T-helper 2 cell treated with Interferon-gamma antibody and Interleukin-4, amounts not matched to agents 100 ng/mL and 5 ng/mL, for 36 hours (primary cell): Measurements from ENCODE around the gene IRAK1. TPM values are rescaled to one million over a fixed set of nuclear protein-coding genes. Genes with fewer than 3 reads are reported as not detected.

Source experiments
- intact Hi-C: fragments of 100-400 bp; cut with micrococcal nuclease; formaldehyde crosslinking; loops from one replicate; pipeline ENCODE4 v1.15.1; 2023
- total RNA-seq: library from RNA; stranded (reverse); gene quantifications from 2 replicates; pipeline ENCODE4 v1.2.3, GENCODE V29; 2022

Gene IRAK1
- total RNA-seq, 1 donor from 2014 or later, result 144 TPM

DNA sequence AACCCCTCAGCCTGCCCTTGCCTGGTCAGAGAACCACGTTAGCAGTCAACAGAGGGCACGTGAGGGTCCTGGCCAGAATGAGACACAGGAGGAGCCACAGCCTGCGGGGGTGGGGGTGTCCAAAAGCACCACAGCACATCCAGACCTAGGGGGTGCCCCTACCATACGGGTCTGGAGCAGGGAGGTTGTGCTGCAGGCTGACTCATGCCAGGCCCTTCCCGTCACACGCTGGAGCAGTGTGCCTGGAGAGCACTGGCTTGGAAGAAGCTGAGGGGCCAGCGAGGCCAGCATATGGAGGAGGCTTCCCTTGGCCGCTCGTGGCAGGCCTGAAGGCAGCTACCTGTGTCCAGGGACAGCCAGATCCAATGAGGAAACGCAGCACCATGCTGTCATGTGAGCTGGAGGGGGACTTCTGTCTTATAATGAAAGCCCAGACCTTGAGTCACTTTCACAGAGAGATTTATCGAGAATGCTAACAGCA is 1.5 kb upstream of the IRAK1 start:
- intact Hi-C loops, result loop anchor here (2.0 kb wide), 1 partner anchor 50 kb away; the partner anchor contains the start of gene HCFC1

DNA sequence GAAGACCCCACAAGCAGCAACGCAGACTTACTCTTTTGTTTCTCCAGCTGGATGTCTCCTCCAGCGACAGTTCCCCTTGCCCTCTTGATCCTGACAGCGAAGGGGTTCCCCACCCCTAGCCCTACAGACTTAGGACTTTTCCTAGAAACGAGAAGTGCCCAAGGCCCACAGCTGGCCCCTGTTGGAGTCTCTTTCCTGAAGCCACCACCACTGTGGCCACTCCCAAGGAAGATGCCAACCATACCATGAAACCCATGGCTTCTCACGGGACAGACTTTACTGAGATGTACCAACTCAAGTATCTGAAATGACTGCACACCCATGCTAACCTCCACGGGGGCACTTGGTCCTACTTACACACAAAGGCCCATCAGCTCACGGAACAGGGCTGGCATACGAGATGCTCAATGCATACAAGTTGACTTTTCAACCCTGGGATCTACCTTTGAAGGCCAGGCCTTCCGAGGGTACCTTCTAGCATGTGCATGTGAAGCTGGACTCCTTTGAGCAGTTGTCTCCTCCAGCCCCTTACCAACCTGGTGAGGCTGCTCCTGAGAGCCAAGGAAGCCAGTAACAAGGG is 924 bp upstream of the IRAK1 start:
- intact Hi-C loops, result loop anchor here (2.0 kb wide), 1 partner anchor 50 kb away; the partner anchor contains the start of gene HCFC1

DNA sequence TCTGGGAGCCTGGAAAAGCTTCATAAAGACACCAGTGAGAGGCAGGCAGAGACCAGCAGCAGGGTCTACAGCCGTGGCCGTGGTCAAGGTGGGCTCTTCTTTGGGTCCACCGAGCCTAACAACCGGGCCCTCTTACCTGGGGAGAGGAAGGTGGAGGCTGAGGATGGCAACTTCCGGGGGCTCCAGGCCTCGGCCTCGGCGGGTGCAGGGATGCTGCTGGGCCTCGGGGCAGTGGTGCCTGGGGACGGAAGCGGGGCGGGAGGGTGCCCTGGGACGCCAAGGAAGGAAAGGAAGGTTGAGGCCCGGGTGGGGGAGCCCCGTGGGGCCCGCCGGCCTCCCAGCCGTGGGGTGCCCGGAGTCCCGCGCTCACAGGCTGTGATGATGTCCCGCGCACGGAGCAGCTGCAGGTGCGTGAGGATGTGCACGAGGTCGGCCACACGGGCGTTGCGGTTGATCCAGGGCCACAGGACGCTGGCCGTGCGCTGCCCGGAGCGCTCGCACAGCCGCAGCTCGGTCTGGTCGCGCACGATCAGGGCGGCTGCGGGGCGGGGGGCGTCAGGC is 561 bp downstream of the IRAK1 start:
- intact Hi-C loops, result no loop called here

DNA sequence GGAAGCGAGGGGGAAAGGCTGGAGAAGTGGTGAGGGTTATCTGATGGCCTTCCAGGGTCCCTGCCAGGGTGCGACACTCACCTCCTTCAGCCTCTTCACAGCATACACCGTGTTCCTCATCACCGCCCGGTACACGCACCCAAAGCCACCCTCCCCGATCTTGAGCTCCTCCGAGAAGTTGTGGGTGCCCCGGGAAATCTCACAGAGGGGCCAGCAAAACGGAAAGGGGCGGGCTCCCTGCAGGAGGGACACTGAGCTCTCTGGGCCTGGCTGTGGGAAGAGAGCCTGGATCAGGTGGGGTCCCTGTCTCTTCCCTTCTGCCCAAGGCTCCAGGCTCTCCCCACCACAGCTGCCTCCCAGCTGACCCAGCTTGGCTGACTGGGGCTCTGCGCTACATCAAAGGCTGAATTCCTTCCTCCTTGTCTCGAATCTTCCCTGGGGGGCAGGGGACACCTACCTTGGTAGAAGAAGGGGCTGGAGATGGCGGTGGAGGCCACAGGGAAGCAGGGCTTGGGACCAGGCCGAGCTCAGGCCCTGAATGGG is 1.1 kb downstream of the IRAK1 start:
- intact Hi-C loops, result no loop called here

DNA sequence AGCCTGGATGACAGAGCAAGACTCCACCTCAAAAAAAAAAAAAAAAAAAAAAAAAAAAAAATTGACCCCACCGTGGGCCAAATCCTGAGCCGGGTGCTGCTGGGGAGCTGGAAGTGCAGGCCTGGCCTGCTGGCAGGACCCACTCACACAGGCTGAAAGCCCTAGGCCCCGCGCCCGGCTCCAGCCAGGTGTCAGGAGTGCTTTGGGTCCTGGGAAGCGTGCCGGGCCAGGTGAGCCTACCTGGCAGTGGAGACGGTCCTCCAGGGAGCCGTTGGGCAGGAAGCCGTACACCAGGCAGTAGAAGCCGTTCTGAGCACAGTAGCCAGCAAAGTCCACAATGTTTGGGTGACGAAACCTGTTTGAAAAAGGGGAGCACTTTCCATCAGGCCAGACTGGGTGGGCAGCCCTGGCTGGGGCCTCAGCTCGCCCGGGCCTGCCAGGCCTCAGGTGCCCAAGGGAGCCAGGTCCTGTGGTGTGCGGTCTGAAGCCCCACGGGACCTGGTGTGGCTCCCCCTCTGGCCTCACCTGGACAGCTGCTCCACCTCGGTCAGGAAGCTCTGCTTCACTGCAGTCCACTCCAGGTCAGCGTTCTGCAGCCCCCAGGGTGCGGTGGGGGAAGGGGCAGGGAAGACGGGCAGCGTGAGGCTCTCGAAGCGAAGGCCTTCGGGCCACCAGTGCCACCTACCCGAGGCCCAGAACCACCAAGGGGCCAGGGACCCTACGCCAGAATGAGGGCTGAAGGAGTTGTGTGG is 1.8 kb downstream of the IRAK1 start:
- intact Hi-C loops, result no loop called here

DNA sequence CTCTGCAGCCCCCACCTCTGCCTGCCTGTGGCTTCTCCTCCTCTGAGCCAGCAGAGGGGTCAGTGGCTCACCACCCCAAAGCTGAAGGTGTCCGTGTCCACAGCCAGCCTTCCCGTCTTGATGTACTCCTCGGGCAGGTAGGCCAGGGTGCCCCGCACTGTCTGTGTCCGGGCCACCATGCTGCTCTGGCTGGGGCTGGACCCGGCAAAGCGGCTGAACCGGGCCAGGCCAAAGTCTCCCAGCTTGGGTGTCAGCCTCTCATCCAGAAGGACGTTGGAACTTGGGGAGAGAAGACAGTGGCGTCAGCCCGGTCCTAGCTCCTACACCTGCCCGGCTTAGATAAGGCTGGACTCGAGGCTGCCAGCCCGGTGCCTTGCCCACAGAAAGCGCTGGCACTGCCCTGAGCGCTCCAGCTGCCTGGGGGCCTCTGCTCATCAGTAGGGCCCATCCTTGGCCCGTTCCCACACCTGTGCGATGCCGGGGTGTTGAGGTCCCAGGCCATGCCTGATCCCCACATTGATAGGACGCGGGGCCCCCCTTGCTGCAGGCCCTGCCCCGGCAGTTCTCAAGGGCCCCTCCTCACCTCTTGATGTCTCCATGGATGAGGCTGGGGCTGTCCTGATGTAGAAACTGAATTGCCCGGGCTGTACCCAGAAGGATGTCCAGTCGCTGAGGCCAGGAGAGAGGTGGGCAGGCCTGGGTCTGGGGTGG is 3.2 kb downstream of the IRAK1 start:
- intact Hi-C loops, result no loop called here

DNA sequence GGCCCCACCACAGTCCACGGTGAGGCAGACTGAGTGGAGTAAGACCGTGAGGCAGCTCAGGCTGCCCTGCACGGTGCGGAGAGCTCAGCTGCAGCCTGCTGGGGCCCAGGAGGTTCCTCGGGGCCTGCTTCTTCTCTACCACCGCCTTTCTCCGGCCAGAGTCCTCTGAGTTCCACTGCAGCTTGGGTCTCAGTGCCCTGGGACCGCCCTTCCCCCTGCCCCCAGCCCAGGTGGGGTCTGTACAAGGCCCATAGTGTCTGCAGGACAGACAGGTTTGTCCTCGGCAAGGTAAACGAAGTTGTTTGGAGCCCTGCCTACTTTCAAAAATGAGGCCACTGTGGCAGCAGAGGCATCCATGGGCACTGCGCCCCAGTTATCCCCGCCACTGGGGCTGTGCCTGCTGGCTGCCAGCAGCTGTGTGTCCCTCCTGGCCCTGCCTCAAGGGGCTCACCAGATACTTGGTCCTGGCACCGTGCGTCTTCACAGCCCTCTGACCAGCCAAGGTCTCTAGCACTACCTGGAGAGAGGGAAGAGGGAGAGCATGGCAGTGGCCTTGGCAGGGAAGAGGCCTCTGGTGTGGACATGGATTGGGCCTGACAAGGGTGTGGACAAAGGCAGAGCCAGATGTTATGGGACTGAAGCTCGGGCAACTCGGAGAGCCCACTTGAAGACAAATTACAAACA is 4.0 kb downstream of the IRAK1 start:
- intact Hi-C loops, result no loop called here

DNA sequence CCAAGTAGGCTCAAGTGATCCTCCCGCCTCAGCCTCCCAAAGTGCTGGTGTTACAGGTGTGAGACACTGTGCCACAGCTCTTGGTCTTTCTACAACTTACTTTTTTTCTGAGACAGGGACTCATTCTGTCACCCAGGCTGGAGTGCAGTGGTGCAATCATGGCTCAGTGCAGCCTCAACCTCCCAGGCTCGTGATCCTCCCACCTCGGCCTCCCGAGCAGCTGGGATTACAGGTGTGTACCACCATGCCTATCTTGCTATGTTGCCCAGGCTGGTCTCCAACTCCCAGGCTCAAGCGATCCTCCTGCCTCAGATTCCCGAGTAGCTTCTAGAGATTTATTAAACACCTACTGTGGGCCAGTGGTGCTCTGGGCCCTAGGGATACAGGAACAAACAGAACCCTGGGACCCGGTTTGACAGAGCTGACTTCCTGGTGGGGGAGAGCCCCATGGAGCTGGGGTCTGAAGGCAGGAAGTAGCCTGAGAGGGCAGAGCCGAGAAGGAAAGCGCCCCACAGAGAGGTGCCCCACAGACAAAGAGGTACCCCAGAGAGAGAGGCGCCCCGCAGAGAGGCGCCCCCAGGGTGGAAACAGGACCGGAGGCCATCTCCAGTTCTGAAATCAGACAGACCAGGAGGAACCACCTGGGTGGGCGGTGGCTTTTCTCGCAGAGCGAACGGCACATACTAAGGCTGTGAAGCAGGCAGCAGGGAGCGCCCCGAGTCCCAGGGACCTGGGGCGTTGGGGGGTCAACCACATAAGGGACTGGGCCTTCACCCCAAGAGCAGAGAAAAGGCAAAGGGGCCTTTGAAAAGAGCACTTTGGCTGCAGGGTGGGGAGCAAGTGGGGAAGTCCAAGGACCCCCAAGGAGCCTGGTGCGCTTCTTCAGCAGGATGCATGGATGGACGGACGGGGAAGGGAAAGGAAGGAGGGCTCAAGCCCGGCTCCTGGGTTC is 5.0 kb downstream of the IRAK1 start:
- intact Hi-C loops, result no loop called here

DNA sequence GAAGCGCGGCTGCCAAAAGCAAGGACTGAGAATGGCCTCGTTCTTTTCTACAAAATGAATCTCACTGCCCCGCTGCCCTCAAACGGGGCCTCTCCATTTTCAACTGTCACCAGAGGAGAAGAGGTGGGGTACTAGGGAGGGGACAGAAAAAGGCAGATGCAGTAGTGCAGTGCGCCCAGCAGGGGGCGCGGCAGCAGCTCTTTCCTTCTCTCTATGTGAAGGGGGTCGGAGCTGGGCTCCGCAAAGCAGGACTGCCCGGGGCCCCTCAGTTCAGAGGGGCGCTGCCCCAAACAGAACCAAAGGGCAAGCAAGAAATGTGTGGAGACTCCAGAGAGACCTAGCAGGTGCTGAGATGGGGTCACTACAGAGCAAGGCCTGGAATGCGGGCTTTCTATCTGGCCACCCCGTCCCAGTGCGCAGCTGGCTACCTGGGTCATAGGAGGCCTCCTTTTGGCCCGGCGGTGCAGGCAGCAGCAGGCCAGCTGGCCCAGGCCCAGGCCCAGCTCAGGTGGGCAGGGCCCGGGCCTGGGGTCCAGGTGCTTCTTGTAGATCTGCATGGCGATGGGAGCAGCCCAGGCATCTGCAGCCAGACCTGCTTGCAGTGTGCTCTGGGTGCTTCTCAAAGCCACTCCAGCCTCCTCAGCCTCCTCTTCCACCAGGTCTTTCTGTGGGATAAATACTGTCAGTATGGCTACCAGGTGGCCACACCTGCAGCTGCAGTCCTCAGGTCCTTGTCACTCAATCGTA is 5.9 kb downstream of the IRAK1 start:
- intact Hi-C loops, result loop anchor here (1.0 kb wide), 1 partner anchor 38 kb away; no protein-coding TSS in a partner anchor

DNA sequence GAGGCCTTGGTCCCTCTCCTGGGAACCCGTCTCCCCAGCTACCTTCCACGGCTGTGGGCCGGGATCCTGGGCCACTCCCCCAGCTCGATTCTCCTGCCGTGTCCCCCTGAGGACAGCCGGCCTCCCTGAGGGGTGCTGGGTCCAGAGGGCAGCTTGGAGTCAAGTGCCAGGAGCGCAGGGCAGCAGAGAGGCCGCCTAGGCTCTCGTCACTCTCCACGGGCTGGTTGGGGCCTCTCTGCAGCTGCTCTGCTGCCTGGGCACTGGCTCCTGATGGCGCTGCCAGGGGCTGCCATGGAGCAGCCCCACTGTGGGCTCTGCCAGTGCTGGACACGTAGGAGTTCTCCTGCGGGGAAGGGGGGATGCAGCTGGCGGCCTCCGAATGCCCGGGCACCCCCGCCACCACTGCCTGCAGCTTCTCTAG is 6.7 kb downstream of the IRAK1 start:
- intact Hi-C loops, result loop anchor here (1.0 kb wide), 1 partner anchor 38 kb away; no protein-coding TSS in a partner anchor

DNA sequence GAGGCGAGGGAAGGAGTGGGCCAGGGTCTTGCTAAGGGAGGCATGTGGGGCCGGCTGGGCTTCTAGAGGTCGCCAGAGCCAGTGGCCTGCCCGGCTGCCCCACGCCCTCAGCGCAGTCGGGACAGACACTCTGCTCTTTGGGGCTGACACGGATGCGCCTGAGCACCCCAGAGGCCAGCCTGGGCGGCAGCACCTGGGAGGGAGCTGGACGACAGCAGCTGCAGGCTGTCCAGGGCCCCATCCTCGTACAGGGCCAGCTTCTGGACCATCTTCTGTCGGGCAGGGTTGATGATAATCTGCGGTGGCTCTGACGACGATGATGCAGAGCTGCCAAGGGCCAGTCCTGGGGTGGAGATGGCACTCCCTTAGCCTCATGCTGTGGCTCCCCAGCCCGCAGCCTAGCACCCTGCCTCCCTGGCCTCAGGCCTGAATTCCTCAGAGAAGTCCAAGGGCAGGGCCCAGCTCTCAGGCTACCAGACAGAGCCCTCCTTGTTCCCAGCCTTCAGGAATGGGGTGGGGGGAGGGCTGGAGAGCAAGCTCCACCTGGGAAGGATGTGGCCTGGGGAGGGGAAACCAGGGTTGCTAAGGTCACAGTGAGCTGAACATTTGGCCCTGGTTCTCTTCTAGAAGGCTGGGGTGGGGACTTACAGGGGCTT is 7.2 kb downstream of the IRAK1 start:
- intact Hi-C loops, result no loop called here

DNA sequence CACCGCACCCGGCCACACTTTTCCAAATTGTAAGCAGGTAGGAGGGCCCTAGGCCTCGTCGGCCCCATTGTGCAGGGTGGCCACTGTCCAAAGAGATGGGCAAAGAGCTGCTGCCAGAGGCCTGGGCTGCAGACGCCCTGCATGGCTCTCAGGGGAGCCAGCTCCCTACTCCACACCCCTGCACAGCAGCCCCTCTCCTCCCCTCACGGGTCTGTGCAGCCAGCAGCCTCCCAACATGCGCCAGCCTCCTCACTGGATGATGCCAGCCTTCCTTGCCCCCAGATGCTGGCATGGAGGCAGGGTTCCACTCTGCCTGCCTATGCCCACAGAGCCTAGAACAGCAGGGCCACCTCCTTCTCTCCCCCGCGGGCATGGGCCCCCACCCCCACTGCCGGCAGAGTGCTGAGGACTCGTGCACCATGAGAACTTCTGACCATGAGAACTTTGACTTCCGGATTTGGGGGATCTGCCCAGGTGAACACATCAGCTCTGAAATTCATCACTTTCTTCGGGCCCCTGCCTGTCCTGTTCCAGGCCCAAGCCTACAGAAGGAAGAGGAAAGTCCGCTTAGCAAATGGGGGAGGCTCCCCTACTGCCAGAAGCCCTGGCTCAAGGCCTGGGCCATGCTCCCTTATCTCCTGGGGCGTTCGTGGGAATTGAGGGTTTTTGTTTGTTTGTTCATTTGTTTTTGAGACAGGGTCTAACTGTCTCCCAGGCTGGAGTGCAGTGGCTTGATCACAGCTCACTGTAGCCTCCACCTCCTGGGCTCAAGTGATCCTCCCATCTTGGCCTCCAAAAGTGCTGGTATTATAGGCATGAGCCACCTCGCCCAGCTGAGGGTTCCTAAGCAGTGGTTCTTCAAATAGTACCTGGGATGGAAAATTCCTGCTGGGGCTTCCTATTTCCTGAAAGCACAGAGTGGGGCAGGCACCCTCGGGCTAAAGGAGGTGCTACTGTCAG is 8.0 kb downstream of the IRAK1 start:
- intact Hi-C loops, result no loop called here

DNA sequence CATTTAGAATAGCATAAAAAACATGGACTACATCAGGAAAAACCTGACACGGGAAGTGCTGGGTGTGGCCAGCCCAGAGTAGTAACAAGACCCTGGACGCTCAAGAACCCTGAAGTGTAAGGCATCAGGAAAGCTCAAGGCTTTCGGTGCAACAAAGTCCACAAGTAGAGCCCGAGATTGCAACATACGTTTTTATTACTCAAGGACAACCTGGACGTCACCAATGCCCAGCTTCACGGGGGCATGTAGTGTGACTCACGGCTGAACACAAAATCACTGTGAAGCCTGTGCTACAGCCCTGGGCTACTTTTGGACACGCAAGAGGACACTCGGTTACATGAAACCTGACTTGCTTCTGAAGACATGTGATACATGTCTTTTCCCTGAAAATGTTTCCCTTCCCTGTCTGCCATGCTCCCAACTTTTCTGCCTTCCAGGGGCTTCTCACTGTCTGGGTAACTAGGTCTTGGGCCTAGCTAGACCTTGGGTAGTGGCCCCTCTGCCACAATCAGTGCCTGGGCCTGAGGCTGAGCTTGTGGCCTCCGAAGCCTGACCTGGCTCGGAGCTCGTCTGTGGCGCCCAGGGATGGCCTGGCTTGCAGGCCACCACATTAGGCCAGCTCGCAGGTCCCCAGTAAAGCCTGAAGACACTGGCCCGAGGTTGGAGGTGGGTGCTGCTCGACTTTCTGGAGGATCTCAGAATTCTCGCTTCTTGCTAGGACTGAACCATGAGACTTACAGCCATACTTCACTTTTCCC is 9.2 kb downstream of the IRAK1 start:
- intact Hi-C loops, result no loop called here

DNA sequence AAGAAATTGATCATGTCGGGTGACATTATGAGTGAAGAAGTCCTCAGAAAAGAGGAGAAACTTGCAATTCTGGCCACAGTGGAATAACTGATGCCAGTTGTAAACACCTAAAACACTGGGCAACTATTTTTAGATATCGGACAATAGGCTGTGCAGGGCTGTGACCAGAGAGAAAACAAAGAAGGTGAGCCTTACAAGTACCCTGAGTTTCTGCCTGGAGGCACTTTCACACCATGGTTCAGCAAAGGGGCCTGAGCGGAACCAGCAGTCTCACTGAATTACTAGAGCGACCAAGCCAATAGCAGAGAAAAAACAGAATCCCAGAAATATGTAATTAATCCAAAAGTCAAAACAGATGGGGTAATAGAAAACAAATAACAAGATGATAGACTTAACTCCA is 11.2 kb downstream of the IRAK1 start:
- intact Hi-C loops, result no loop called here

DNA sequence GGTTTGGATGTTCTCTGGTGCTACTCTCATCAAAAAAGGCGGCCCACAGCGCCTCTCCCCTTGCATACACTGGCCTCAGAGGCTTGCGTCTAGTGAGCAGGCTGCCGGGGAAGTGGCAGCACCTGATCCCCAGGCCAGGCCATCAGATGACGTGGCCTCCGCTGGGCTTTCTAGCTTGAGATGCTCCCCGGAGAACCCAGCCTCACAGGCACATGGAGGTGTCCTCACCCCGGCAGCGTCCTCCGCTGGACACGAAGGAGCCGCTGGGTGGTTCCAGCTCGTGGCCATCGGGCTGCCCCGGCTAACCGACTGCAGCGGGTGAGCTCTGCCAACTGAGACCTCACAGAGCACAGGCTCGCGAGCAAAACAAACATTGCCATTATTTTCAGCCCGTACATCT is 12.8 kb downstream of the IRAK1 start:
- intact Hi-C loops, result no loop called here

DNA sequence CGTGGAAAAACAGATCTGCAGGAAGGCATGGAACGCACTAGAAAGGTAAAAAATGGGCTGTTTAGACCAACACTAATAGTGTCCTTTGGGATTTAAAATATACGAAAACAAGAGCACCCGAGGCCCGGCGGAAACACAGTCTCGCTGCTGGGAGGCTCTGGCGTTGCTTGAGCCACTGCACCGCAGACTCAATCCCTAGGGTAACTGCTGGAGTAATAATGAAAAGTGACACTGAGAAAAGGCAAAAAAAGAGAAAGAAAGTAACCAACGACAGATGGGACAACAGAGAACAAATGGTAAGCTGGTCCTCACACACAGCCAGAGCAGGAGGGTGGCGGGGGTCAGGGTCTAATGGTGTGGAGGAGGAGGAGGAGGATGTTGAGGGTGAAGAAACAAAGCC is 15.4 kb downstream of the IRAK1 start:
- intact Hi-C loops, result no loop called here
